Measurements from ENCODE around the gene PRKCA. TPM values are rescaled to one million over a fixed set of nuclear protein-coding genes. Genes with fewer than 3 reads are reported as not detected.

The PRKCA gene
- total and polyA plus RNA-seq, 2 donors from 2014 or later = 8.0 to 50.8 TPM

DNA sequence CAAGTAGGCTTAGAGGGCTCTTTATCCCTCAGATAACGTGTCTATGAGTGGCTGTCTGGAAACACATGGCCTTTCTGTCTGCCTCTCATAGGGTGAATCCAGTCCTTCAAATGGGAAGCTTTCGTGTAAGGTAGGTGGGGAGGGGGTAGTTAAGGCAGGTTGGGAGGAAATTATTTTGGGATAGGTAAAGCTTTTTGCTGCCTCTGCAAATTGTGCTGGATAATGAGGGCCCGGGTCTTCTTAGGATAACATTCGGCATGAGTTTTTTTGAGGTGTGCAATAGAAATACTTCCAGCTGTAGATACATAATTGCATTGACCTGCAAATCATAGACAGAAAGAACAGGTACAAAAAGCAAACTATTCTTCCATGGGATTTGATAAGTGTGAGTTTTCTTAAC, 189.7 kb downstream of the PRKCA start:
- FAIRE-seq = no peak
- no peak overlapping the region for H3K9ac ChIP-seq (ENCODE audit: low read length in 3 of 3)
- no peak overlapping the region for H3K27ac ChIP-seq (ENCODE audit: low read depth in 2 of 2, low read length in 2 of 2)
- DNase-seq = no peak
- no peak overlapping the region for H3K4me3 ChIP-seq (ENCODE audit: low read length in 3 of 3)
- no peaks in the 10 kb centered on the region for H3K27me3 ChIP-seq (ENCODE audit: control insufficient read depth, insufficient read depth, low read length)
- H3K9me3 ChIP-seq (ENCODE audit: control insufficient read depth in 2 of 3, insufficient read depth in 1 of 3, low read length in 3 of 3) = no peaks in the 10 kb centered on the region
- no peaks in the 10 kb centered on the region for H3K36me3 ChIP-seq (ENCODE audit: control insufficient read depth in 2 of 3, insufficient read depth in 3 of 3, low read length in 3 of 3)
- intact Hi-C loops (cut with DNase I) = no loop called here
- TF ChIP-seq, protein P1, sequence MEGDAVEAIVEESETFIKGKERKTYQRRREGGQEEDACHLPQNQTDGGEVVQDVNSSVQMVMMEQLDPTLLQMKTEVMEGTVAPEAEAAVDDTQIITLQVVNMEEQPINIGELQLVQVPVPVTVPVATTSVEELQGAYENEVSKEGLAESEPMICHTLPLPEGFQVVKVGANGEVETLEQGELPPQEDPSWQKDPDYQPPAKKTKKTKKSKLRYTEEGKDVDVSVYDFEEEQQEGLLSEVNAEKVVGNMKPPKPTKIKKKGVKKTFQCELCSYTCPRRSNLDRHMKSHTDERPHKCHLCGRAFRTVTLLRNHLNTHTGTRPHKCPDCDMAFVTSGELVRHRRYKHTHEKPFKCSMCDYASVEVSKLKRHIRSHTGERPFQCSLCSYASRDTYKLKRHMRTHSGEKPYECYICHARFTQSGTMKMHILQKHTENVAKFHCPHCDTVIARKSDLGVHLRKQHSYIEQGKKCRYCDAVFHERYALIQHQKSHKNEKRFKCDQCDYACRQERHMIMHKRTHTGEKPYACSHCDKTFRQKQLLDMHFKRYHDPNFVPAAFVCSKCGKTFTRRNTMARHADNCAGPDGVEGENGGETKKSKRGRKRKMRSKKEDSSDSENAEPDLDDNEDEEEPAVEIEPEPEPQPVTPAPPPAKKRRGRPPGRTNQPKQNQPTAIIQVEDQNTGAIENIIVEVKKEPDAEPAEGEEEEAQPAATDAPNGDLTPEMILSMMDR (IDR thresholded peaks at IDR 0.05; ENCODE audit: borderline replicate concordance, extremely low read depth, insufficient read depth) = no peak
- H3K4me1 ChIP-seq (ENCODE audit: control insufficient read depth in 2 of 3, insufficient read depth in 2 of 3, low read depth in 1 of 3, low read length in 3 of 3) = peaks cover 0 to 8% (median 6%) of the 10 kb centered on the region in 3 donors

DNA sequence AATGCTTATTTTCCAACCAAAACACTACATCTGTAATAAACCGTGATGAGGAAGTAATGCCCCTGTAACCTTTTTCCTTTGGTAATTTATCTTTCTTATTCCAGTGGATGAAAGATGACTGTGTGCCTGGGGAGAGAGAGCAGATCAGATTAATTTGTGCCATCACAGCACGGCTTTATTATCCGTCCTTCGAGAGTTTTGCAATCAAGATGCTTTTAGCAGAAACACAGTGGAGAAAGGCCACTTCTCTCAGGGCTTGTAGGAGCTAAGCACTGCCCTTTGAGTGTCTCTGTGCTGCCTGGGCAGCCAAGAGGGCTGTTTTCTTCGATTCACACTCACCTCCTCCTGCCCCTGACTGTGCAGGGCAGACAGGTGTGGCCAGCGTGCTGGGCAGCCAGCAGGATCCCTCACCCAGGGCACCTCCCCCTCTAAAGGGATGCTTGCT, 190.2 kb downstream of the PRKCA start:
- intact Hi-C loops (cut with DNase I) = no loop called here
- DNase-seq = no peak
- Histone ChIP-seq H3K27me3 (ENCODE audit: control insufficient read depth, insufficient read depth, low read length) (no peaks in the 10 kb centered on the region), H3K9ac (ENCODE audit: low read length in 3 of 3) (no peak overlapping the region), H3K36me3 (ENCODE audit: control insufficient read depth in 2 of 3, insufficient read depth in 3 of 3, low read length in 3 of 3) (no peaks in the 10 kb centered on the region), H3K27ac (ENCODE audit: low read depth in 2 of 2, low read length in 2 of 2) (no peak overlapping the region), H3K9me3 (ENCODE audit: control insufficient read depth in 2 of 3, insufficient read depth in 1 of 3, low read length in 3 of 3) (no peaks in the 10 kb centered on the region), H3K4me1 (ENCODE audit: control insufficient read depth in 2 of 3, insufficient read depth in 2 of 3, low read depth in 1 of 3, low read length in 3 of 3) (peaks cover 0 to 6% (median 3%) of the 10 kb centered on the region in 3 donors), H3K4me3 (ENCODE audit: low read length in 3 of 3) (no peak overlapping the region)
- TF ChIP-seq, protein P1 (IDR thresholded peaks at IDR 0.05; ENCODE audit: borderline replicate concordance, extremely low read depth, insufficient read depth) = no peak
- FAIRE-seq = no peak

DNA sequence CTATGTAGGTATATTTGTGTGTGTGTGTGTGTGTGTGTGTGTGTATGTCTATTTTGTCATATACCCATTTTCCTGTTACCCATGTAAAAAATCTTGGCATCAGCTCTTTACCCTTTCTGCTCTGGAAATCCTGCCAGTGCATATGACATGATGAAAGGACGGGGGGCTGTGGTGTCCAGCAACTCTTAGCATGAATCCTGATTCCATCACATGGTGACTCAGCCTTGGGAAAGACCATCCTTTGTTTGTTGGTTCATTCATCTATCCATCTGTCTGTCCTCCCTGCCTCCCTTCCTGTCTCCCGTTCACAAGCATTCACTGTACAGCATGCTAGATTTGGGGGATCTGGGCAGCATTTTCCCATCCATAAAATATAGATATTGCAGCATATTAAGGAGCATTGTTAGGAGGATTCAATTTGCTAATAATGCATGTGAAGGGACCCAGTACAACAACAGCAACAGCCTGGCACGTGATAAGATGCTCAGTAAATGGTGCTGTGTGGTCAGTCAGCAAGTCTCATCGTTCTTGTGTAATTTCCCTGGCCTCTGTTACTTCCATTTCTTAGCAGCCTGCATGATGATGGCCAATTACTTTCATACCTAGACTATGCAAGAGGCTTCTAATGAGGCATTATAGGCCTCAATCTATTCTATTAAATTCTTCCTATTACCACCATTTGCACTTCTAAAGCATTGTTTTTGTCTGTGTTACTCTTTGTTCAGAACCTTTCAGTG, 191.0 kb downstream of the PRKCA start:
- no peak for DNase-seq
- Histone ChIP-seq H3K4me3 (ENCODE audit: low read length in 3 of 3) (no peak overlapping the region), H3K9me3 (ENCODE audit: control insufficient read depth in 2 of 3, insufficient read depth in 1 of 3, low read length in 3 of 3) (no peaks in the 10 kb centered on the region), H3K4me1 (ENCODE audit: control insufficient read depth in 2 of 3, insufficient read depth in 2 of 3, low read depth in 1 of 3, low read length in 3 of 3) (peaks cover 0 to 4% (median 0%) of the 10 kb centered on the region in 3 donors), H3K27ac (ENCODE audit: low read depth in 2 of 2, low read length in 2 of 2) (no peak overlapping the region), H3K36me3 (ENCODE audit: control insufficient read depth in 2 of 3, insufficient read depth in 3 of 3, low read length in 3 of 3) (no peaks in the 10 kb centered on the region), H3K27me3 (ENCODE audit: control insufficient read depth, insufficient read depth, low read length) (no peaks in the 10 kb centered on the region), H3K9ac (ENCODE audit: low read length in 3 of 3) (no peak overlapping the region)
- intact Hi-C loops (cut with DNase I) = no loop called here
- FAIRE-seq = no peak
- TF ChIP-seq, protein P1 (IDR thresholded peaks at IDR 0.05; ENCODE audit: borderline replicate concordance, extremely low read depth, insufficient read depth) = no peak
